ENCODE data around the gene FBXL2.

DNA sequence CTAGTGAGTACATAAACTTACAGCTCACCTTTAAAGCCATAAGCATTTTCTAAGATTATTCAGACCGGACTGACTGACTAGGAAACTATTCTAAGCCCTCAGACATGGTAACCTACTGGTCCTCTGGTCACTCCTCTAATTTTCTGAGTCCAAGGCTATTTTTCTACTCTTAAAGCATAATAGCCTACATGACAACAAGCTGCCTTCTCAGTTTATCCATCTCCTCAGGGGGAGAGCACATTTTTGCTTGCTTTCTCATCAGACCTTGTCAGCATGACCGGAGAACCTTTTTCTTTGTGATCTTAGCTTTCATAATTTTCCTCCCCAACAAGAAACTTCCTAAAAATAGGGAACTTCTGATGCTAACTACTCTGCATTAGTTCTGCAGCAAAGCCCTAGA, 124.5 kb downstream of the FBXL2 start:
- TF ChIP-seq, protein P1, sequence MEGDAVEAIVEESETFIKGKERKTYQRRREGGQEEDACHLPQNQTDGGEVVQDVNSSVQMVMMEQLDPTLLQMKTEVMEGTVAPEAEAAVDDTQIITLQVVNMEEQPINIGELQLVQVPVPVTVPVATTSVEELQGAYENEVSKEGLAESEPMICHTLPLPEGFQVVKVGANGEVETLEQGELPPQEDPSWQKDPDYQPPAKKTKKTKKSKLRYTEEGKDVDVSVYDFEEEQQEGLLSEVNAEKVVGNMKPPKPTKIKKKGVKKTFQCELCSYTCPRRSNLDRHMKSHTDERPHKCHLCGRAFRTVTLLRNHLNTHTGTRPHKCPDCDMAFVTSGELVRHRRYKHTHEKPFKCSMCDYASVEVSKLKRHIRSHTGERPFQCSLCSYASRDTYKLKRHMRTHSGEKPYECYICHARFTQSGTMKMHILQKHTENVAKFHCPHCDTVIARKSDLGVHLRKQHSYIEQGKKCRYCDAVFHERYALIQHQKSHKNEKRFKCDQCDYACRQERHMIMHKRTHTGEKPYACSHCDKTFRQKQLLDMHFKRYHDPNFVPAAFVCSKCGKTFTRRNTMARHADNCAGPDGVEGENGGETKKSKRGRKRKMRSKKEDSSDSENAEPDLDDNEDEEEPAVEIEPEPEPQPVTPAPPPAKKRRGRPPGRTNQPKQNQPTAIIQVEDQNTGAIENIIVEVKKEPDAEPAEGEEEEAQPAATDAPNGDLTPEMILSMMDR (conservative IDR thresholded peaks at IDR 0.05): no peak
- TF ChIP-seq EZH2 (IDR thresholded peaks at IDR 0.05; ENCODE audit: low read depth): no peak

Data from PC-9 (cell line).